ENCODE results near the gene CDK3.
"Not testable (repeated sequence)": the region's sequence is repeated elsewhere in the genome, so short reads cannot be mapped to it uniquely, and the experiment has no call there.

CDK3 gene

GRCh38 chr17:76044475-76045007, 43.9 kb downstream of the CDK3 start:
- not testable (repeated sequence) for DNase-seq

DNA sequence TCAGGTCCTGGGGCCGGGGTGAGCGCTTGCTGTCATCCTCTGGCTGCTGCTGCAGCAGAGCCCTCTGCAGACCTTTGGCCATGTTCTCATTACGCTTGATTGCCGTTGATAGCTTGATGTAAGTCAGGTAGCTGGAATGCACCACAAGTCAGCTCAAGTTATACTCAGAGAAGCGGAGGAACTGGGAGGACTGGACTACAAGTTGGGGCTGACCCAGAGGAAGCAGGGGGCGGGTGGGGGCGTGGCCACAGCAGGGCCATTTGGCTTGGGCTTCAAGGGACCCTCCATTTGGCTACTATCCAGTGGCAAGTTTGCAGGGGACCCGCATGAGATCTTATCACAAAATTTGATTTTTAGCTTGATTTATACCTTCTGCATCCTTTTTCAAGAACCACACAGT, 45.4 kb downstream of the CDK3 start:
- DNase-seq: no peak

DNA sequence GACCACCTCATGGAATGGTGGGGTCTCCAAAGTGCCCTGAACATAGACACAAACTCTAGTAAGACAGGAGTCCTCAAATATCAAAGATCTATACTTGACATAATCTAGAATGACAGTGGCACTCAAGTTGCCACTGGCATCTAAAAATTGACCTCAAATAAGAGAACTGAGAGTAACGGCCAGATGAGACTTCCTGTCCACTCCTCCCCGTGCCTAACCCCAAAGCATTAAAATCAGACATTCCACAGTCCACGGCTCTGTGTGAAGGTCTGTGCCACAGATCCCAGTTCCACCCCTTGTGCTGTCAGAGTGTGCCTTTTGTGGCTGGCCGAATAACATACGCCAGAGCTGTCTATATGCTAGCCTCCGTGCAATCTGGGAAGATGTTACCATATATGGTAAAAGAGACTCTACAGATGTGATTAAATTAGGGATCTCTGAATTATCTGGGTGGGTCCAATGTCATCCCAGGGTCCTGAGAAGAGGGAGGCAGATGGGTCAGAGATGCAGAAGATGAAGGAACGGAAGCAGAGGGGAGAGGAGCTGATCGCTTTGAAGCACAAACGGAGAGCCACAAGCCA, 47.5 kb downstream of the CDK3 start:
- DNase-seq: no peak

DNA sequence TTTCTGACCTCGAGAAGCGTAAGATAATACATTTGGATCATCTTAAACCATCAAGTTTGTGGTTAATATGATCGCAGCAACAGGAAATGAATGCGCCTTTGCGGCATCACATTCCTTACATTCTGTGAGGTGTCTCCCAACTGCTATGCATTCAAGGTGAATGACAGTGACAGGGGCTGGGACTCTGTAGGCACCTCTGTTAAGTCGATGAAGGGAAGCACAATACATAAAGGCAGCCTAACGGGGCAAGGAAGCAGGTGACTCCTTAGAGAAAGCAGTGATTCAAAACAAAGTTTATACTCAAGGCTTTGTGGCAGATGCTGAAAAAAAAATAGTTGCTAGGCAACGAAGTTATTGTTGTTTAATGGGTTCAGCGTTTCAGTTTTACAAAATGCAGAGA, 48.1 kb downstream of the CDK3 start:
- DNase-seq: peak; percentile 27

DNA sequence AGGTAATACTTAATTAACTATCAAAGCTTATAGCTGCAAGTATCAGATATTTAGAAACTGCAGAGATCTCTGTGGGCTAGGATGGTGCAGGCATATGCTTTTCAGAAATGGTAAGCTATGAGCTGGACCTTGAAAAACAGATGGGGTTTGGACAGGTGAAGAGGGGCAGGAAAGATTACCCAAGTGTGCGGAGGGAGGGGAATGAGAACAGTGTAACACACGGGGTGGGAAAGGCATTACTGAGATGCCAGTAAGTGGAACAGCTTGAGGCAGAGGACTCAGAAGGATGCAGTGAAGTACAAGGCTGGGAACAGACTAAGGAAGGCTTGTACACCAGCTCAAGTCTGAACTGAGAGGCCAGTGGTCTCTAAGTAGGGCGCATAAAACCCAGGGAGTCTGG, 48.6 kb downstream of the CDK3 start:
- DNase-seq: no peak

DNA sequence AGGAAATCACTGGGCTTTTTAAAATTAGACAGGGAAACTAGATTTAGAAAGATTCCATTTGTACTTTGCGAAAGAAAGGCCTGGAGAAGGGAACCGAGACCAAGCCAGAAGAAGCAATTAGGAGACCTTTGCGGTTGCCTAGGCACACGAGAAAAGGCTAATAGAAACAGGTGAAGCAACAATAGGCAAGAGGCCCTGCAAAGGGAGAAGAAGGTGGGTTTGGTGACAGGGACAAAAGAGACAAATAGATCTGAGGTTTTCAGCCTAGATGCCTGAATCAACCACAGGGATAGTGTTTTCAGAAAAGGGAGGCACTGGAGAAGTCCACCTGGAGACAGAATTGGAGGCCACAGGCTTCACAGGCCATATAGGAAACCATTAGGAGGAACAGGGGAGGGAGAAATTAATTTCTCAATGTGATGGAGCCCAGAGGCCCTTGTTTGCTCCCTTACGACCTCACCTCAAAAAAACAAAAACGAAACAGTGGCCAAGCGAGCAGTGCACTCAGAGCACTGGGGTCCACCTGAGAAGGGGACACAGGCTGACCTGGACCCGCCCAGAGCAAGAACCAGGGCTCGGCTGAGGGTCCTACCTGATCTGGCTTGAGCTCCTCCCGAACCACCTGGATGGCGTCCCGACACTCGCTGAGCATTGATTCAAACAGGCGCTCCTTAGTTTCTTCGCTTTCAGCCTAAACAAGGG, 49.3 kb downstream of the CDK3 start:
- DNase-seq: no peak

DNA sequence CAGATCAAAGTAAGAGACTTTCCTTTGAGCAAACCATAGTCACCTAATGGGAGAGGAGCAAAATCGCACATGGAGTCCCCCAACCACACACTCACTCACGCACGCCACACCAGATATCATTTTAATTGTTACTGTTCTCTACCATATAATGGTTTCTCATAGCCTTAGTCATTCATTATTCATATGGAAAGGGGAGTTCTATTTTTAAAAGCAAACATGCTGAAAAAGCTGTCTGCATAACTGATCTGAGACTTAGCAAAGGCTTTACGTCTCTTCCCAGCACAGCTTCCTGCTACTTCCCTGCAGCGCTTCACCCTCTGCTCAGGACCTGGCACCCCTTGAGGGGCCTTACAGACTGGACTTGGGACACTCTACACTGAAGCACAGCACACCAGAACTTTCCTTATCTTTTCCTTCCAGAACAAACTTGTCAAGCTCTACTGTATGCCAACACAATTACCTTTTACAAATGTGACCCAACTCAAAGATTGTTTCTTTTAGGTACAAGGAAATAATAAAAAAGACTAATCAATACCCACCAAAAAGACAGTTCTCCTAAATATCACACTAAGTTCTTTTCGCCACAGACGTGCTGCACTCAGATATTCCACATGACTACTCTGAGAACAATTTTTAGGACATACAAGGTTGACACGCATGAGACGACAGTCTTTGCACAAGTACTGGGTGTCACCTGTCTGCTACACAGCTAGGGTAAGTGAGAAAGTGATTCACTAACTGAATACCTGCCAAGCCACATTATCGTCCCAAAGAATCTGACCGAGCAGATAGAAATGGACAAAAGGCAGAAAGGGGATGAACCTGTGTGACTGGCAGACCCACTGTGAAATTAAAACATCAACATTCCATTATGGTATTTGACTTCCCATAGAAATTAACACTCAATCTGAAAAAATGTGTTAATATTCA, 50.1 kb downstream of the CDK3 start:
- no peak for DNase-seq

DNA sequence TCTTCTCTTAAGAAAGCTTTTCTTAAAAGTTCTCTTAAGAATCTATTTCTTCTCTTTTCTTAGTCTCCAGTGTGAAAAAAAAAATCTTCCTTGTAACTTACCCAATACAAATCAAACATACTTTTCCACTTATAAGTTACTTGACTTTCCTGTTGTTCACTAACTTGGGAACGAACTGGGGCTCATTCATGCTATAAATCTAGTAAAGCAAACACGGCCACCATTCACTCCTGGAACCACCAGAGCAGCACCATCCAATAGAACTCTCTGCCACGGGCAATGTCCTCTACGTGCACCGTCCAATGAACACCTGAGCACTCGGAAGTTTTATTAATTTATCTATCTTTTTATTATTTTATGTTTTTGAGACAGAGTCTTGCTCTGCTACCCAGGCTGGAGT, 50.9 kb downstream of the CDK3 start:
- no peak for DNase-seq

DNA sequence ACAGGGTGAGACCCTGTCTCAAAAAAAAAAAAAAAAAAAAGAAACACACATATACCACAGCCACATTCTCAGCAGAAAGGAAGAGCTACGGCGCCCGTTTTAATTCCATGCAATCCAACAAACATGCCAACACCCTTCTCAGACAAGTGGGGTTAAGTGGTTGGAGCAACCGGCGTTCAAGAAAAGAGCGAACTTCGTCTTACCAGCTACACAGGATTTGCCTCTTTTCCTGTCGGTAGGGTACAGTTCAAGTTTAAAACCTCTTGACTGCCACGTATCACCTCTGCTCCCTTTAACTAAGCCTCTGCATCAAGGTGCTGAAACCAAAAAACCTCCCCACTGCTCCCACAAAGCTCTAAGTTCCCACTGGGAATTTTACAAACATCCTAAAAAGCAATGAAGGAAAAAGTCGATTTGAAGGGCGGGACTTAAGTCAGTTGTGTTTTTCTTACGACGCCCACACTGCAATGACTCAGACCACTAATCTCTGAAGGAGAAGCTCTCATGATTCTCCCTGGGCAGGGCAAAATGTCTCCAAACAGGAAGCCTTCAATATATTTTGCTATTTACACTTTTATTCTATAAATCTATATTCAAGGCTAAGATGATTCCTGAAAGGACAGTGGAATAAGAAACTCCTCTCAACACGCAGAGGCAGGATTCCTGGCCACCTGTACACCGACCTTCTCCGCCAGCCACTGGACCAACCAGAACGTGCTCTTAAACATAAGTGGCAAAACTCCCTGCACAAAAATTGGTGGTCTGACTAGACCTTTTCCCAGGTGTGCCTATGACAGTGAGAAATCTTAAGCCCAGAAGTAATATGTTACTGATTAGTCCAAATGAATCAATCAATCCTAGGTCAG, 52.8 kb downstream of the CDK3 start:
- DNase-seq: peak; percentile 49

- no peak for DNase-seq
Measured at GRCh38 chr17:76054112-76054476, 53.4 kb downstream of the CDK3 start.
